Measurements from ENCODE around the gene RPRD1B. TPM values are rescaled to one million over a fixed set of nuclear protein-coding genes. Genes with fewer than 3 reads are reported as not detected.
A peak's percentile ranks its signal among the peaks of the same experiment; 100 is the strongest.

RPRD1B gene
- total RNA-seq, 1 donor from 2014 or later = 21.1 TPM

DNA sequence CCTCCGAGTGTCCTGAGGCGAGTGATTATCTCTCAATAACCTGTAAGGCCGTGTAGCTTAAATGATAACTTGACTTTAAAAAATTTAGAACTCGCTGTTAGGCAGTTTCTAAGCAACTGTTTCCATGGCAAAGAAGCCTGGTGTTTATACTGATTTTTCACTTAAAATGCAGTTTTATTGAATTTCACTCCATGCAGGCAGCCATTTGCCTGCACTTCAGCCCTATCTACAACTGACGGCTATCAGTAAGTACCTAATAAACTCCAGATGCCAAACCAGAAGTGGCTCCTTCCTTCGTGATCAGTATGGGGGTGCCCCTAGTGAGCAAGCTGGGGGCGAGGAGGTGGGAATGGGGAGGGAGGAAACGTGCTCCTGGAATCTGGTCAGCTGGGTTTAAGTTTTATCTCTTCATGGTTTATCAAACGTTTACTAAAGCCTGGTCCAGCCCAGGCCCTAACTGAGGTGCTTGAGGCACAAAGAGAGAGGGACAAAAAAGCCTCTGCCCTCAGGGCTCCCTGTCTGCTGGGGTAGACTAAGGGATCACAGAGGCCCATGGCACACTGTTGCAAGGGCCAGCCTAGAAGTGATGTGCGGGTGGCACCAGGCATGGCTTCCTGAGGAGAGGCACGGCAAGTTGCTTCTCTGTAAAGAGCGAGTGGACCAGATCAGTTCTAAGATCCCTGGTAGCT, 45.8 kb upstream of the RPRD1B start:
- Histone ChIP-seq H3K27me3 (ENCODE audit: control insufficient read depth, insufficient read depth, low read length) (no peaks in the 10 kb centered on the region), H3K4me3 (ENCODE audit: low read depth, low read length) (no peak overlapping the region), H3K36me3 (ENCODE audit: control insufficient read depth, insufficient read depth, low read length) (no peaks in the 10 kb centered on the region)
- TF ChIP-seq, protein P1, sequence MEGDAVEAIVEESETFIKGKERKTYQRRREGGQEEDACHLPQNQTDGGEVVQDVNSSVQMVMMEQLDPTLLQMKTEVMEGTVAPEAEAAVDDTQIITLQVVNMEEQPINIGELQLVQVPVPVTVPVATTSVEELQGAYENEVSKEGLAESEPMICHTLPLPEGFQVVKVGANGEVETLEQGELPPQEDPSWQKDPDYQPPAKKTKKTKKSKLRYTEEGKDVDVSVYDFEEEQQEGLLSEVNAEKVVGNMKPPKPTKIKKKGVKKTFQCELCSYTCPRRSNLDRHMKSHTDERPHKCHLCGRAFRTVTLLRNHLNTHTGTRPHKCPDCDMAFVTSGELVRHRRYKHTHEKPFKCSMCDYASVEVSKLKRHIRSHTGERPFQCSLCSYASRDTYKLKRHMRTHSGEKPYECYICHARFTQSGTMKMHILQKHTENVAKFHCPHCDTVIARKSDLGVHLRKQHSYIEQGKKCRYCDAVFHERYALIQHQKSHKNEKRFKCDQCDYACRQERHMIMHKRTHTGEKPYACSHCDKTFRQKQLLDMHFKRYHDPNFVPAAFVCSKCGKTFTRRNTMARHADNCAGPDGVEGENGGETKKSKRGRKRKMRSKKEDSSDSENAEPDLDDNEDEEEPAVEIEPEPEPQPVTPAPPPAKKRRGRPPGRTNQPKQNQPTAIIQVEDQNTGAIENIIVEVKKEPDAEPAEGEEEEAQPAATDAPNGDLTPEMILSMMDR (IDR thresholded peaks at IDR 0.05; ENCODE audit: insufficient read depth, low read length, poor library complexity, severe bottlenecking) = no peak
- no peak for DNase-seq (ENCODE audit: low read depth)

DNA sequence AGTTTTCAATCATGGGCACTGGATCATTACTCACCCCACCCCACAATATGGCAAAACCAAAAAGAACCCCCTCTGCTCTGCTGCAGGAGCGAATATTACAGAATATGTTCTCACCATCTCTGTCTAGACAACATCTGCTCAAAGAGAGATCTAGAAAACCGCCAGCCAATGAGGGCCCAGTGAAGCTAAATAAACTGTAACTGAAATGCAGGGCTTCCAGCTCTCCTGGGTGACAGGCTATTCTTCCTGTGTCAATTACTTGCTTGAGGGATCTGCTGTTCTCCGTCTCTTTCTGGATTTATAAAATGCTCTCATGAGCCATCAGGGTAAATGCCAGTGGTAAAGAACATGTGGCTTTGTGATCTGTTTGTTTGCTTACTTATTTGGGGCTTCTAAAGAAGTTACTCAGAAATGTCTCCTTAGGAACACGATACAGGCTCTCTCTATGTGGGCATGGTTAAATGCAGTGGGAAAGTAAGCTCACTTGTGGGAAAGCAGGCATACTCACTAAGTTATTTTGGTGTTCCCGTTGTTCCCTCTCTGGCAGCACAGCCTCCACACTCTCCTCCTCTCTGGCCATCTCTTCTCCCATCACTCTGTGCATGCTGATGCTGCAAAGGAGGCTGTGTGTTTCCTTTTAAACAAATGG, 45.1 kb upstream of the RPRD1B start:
- H3K4me3 ChIP-seq (ENCODE audit: low read depth, low read length) = no peak overlapping the region
- no peak for DNase-seq (ENCODE audit: low read depth)
- TF ChIP-seq, protein P1 (IDR thresholded peaks at IDR 0.05; ENCODE audit: insufficient read depth, low read length, poor library complexity, severe bottlenecking) = no peak
- H3K27me3 ChIP-seq (ENCODE audit: control insufficient read depth, insufficient read depth, low read length) = no peaks in the 10 kb centered on the region
- no peaks in the 10 kb centered on the region for H3K36me3 ChIP-seq (ENCODE audit: control insufficient read depth, insufficient read depth, low read length)

DNA sequence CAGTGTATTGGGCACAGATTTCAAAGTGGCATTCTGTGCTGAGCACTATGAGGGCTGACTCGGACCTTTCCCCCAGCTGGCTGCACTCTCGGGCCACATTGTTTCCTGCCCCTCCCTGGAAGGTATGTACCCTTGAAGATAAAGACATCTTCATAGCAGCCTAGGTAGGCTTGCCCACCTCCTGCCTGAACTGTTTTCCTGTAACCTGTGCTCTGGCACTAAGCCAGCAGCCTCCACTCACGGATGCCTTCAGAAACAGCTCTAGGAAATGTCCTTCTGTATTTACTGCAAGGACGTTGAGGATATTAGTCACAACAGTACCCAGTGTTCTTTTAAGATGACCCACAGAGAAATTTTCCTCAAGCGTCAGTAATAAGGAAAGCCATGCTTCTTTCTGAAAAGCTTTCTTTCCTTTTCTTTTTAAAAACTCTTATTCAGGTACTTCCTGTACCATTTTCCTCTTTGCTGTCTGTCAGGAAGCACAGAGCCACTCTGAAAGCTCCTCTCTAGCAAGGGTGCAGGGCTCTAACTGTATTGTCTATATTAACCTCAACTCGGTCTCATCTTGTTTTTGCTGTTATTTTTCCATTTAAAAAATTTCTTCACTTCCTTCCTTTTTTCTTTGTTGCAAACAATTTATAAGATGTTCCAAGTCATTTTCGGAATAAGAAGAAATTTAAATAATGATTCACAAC, 43.8 kb upstream of the RPRD1B start:
- Histone ChIP-seq H3K27me3 (ENCODE audit: control insufficient read depth, insufficient read depth, low read length) (no peaks in the 10 kb centered on the region), H3K36me3 (ENCODE audit: control insufficient read depth, insufficient read depth, low read length) (no peaks in the 10 kb centered on the region), H3K4me3 (ENCODE audit: low read depth, low read length) (no peak overlapping the region)
- TF ChIP-seq, protein P1 (IDR thresholded peaks at IDR 0.05; ENCODE audit: insufficient read depth, low read length, poor library complexity, severe bottlenecking) = no peak
- no peak for DNase-seq (ENCODE audit: low read depth)

DNA sequence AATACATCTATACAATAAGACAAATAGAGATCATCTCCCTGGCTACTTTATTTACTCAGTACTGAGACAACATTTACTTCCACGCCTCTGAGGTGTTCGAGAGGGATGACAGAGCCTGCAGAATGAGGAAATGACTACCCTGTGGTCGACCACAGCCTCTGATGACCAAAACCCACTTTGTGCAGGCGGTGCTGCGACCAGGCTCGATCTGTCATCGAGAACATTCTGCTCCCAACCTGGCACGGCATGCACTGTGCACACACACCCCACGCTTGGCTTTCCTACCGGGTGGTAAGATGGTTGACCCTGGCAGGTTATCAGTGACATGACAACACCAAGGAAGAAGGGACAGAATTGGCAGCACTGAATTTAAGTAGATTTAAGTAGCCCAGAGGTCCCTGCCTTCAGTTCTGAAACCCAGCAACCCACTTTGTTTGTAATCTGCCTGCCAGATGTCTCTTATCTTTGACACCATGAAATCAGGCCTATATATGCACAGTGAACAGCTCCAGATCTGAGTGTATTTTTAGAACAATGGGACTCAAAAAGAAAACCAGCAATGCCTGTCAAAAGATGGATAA, 42.9 kb upstream of the RPRD1B start:
- DNase-seq (ENCODE audit: low read depth) = peak; percentile 59
- Histone ChIP-seq H3K27me3 (ENCODE audit: control insufficient read depth, insufficient read depth, low read length) (no peaks in the 10 kb centered on the region), H3K4me3 (ENCODE audit: low read depth, low read length) (no peak overlapping the region), H3K36me3 (ENCODE audit: control insufficient read depth, insufficient read depth, low read length) (no peaks in the 10 kb centered on the region)
- TF ChIP-seq, protein P1 (IDR thresholded peaks at IDR 0.05; ENCODE audit: insufficient read depth, low read length, poor library complexity, severe bottlenecking) = no peak

GRCh38 chr20:37991157-37991866, 42.2 kb upstream of the RPRD1B start:
- no peak overlapping the region for H3K4me3 ChIP-seq (ENCODE audit: low read depth, low read length)

More at GRCh38 chr20:37991157-37991866, 42.2 kb upstream of the RPRD1B start:
- no peak for DNase-seq (ENCODE audit: low read depth)
- TF ChIP-seq, protein P1 (IDR thresholded peaks at IDR 0.05; ENCODE audit: insufficient read depth, low read length, poor library complexity, severe bottlenecking) = no peak
- Histone ChIP-seq H3K27me3 (ENCODE audit: control insufficient read depth, insufficient read depth, low read length) (no peaks in the 10 kb centered on the region), H3K36me3 (ENCODE audit: control insufficient read depth, insufficient read depth, low read length) (no peaks in the 10 kb centered on the region)

Data from kidney epithelial cell (primary cell).